Measurements from ENCODE around the gene MPRIP. TPM values are rescaled to one million over a fixed set of nuclear protein-coding genes. Genes with fewer than 3 reads are reported as not detected.

Gene MPRIP
- total and polyA plus RNA-seq, 10 donors = 52.3 to 309 (median 131) TPM

DNA sequence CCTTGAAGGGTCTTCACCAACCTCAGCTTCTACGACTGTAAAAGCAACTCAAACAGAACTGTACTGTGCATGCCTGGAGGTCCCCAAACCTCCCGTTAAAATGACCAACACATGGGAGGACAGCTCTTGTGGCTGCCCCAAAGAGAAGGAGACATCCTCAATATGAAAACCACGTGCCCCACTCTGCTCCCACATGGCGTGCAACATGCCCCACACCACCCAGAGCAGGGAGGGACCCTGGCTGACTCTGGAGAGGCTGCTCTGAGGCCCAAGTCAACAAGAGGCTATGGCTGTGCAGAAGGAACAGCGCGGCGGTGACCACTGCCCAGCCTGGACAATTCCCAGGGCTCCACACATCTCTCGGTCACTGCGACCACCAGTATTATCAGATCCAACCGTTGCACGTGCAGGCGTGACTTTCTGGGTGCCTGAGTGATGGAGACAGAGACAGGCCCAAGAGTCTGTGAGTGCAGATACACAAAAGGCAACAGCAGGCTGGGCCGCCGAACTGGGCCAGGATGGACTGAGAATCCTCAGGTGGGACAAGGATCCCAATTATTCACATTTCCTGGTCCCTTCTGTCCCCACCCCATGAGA lies 162.5 kb downstream of the MPRIP start:
- Histone ChIP-seq H3K4me3 (peak overlapping the region; percentile 43 to 76 (median 52)), H3K27me3 (replicated peaks in 1 of 7) (no peaks in the 10 kb centered on the region), H3K4me1 (peaks cover 16 to 68% (median 39%) of the 10 kb centered on the region in 6 donors), H3K36me3 (peaks cover 0 to 26% (median 5%) of the 10 kb centered on the region in 6 donors), H3K27ac (peak overlapping the region in 5 of 8 donors; percentile 1 to 84 (median 82)), H3K9me3 (no peaks in the 10 kb centered on the region)
- WGBS, 5 donors = 79 to 91% (median 83%) methylated on average over 9 to 14 of the region's 14 CpGs
- TF ChIP-seq, protein P1, sequence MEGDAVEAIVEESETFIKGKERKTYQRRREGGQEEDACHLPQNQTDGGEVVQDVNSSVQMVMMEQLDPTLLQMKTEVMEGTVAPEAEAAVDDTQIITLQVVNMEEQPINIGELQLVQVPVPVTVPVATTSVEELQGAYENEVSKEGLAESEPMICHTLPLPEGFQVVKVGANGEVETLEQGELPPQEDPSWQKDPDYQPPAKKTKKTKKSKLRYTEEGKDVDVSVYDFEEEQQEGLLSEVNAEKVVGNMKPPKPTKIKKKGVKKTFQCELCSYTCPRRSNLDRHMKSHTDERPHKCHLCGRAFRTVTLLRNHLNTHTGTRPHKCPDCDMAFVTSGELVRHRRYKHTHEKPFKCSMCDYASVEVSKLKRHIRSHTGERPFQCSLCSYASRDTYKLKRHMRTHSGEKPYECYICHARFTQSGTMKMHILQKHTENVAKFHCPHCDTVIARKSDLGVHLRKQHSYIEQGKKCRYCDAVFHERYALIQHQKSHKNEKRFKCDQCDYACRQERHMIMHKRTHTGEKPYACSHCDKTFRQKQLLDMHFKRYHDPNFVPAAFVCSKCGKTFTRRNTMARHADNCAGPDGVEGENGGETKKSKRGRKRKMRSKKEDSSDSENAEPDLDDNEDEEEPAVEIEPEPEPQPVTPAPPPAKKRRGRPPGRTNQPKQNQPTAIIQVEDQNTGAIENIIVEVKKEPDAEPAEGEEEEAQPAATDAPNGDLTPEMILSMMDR (IDR thresholded peaks at IDR 0.05 in 8 of 11, conservative IDR thresholded peaks at IDR 0.05 in 3 of 11) = no peak
- TF ChIP-seq POLR2A (IDR thresholded peaks at IDR 0.05) = no peak
- no peak for TF ChIP-seq POLR2AphosphoS5 (IDR thresholded peaks at IDR 0.05)
- intact Hi-C loops (cut with DNase I; ENCODE audit: low total_unique reads) = no loop called here
- DNase-seq = no peak

DNA sequence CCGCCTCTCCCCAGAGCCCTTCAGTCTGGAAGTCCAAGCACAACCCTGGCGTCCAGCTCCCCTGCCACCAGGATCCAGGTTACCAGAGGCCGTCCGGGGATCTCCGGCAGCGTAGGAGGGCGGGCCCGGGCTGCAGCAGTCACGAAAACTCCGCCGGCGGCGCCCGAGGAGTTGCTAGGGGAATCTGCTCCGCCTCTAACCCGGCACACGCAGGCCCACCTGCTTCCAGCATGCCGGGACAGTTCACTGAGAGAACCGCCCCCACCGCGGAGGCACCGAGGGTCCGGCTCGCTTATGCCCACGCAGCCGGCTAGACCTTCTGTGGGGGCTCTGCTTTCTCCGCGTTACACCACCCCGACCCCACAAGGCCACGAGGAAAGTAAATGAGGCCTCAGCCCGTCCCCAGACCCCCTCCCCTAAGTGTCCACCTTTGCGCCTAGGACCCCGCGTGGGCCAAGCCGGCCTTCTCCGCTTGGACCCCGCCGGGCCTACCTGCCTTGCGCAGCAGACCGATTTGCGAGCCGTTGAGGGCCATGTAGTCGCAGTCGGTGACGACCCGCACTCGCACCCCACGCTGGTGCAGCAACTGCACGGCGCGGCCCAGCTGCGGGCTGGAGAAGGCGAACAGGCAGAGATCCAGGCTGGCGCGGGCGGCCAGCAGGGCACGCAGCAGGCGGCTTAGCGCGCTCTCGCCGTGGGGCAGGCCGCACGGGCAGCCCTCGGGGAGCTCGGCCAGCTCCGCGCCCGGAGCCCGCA lies 163.3 kb downstream of the MPRIP start:
- intact Hi-C loops (cut with DNase I; ENCODE audit: low total_unique reads) = no loop called here

DNA sequence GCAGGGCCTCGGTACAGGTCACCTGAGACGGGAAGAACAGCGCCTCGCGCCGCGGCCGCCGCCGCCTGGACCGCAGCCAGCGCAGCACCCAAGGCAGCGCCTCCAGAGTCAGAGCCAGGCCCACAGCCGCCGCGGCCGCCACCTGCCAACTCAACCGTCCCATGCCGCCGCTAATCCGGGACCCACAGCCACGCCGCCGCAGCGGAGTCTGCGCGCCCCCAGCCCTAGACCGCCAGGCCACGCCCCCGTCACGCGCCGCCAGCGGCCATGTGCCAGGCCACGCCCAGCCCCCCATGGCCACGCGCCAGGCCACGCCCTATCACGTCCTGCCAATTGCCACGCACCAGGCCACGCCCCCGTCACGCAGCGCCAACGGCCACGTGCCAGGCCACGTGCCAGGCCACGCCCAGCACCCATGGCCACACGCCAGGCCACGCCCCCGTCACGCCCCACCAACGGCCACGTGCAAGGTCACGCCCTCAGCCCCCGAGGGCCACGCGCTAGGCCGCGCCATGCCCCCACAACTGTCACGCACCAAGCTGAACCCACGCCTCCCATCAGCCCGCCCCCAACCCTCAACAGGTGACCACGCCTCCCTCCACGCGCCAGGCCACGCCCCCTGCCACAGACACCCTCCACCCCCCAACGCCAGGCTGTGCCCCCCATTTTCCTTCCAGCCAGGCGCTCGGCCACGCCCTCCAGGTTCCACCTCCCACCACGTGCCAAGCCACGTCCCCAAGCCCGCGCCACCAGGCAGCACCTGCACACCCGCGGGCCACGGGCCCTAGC lies 164.1 kb downstream of the MPRIP start, which contains the start of gene PLD6:
Gene PLD6, minus strand, starts transcription at position 210 of the 789 bp plus-strand sequence. Its CDS starts 47 bp downstream, at position 163.
- Histone ChIP-seq H3K9me3 (no peaks in the 10 kb centered on the region), H3K4me1 (peaks cover 16 to 58% (median 34%) of the 10 kb centered on the region in 6 donors), H3K27me3 (replicated peaks in 1 of 7) (no peaks in the 10 kb centered on the region), H3K27ac (peak within 1 kb of the TSS; percentile 13 to 84 (median 80)), H3K4me3 (peak within 1 kb of the TSS; percentile 43 to 76 (median 52)), H3K36me3 (peaks cover 0 to 34% (median 11%) of the 10 kb centered on the region in 6 donors)
- WGBS, 5 donors = 20 to 47% (median 30%) methylated on average over 18 to 78 of the region's 78 CpGs
- intact Hi-C loops (cut with DNase I; ENCODE audit: low total_unique reads) = no loop called here
- DNase-seq = peak; percentile 94
- peak; percentile 61 to 88 (median 66) for TF ChIP-seq POLR2AphosphoS5 (IDR thresholded peaks at IDR 0.05)
- TF ChIP-seq, protein P1 (IDR thresholded peaks at IDR 0.05 in 8 of 11, conservative IDR thresholded peaks at IDR 0.05 in 3 of 11) = no peak
- no peak for TF ChIP-seq POLR2A (IDR thresholded peaks at IDR 0.05)

More for the DNA sequence above, 163.3 kb downstream of the MPRIP start:
- no peaks in the 10 kb centered on the region for H3K27me3 ChIP-seq (replicated peaks in 1 of 7)
- TF ChIP-seq POLR2A (IDR thresholded peaks at IDR 0.05) (no peak), POLR2AphosphoS5 (IDR thresholded peaks at IDR 0.05) (peak in 2 of 3 donors; percentile 40 to 47)
- H3K4me3 ChIP-seq = peak overlapping the region; percentile 43 to 76 (median 52)
- peaks cover 16 to 62% (median 39%) of the 10 kb centered on the region in 6 donors for H3K4me1 ChIP-seq
- 12 to 26% (median 15%) methylated on average over 38 to 70 of the region's 70 CpGs for WGBS, 5 donors
- peak; percentile 91 for DNase-seq
- H3K27ac ChIP-seq = peak overlapping the region; percentile 11 to 84 (median 80)
- peaks cover 0 to 32% (median 5%) of the 10 kb centered on the region in 6 donors for H3K36me3 ChIP-seq
- no peaks in the 10 kb centered on the region for H3K9me3 ChIP-seq

DNA sequence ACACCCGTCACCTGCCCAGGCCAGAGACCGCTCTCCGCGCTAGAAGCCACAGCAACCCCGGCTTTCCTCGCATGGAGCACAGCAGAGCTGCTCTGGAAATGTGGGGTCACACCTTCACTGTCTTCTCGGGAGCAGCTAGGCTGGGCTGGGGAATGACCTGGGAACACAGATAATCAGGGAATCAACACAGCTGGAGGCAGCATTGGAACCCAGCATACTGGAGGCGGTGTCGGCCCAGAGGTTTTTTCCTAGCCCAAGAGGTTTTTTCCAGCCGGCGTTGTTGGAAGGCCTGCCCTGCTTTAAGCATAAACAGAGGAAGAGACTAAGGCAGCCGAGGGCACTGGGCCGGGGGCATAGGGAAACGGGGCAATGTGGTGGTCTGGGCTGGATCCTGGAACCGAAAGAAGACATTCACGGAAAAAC lies 164.7 kb downstream of the MPRIP start:
- H3K4me1 ChIP-seq = peaks cover 16 to 52% (median 30%) of the 10 kb centered on the region in 6 donors
- WGBS, 5 donors = 66 to 81% (median 74%) methylated on average over 5 to 16 of the region's 16 CpGs
- no peaks in the 10 kb centered on the region for H3K9me3 ChIP-seq
- DNase-seq = no peak
- TF ChIP-seq POLR2A (IDR thresholded peaks at IDR 0.05) (no peak), POLR2AphosphoS5 (IDR thresholded peaks at IDR 0.05) (no peak)
- TF ChIP-seq, protein P1 (IDR thresholded peaks at IDR 0.05 in 8 of 11, conservative IDR thresholded peaks at IDR 0.05 in 3 of 11) = no peak
- H3K27me3 ChIP-seq (replicated peaks in 1 of 7) = no peaks in the 10 kb centered on the region
- peak overlapping the region; percentile 13 to 84 (median 80) for H3K27ac ChIP-seq
- intact Hi-C loops (cut with DNase I; ENCODE audit: low total_unique reads) = no loop called here
- H3K4me3 ChIP-seq = peak overlapping the region in 2 of 8 donors; percentile 56 to 76
- peaks cover 0 to 35% (median 17%) of the 10 kb centered on the region in 6 donors for H3K36me3 ChIP-seq
